MM.1S (cell line): ENCODE measurements around the gene ENTREP1.
A peak's percentile ranks its signal among the peaks of the same experiment; 100 is the strongest.

Experiments used
- DNase-seq: peaks from one replicate; pipeline ENCODE4 v3.0.0-alpha.2; 2015
- H2AFZ ChIP-seq: fragments of 300-600 bp; sonication (generic); 2 replicates; pipeline ENCODE4 v1.6.0; 2016; ENCODE audit warnings: antibody characterized with exemption, low read length
- H3F3A ChIP-seq: fragments of 300-600 bp; sonication (generic); 2 replicates; pipeline ENCODE4 v1.6.1; 2016; ENCODE audit warnings: mild to moderate bottlenecking, antibody characterized with exemption, low read length, moderate library complexity, mixed read lengths; ENCODE audit not compliant: insufficient read depth
- H3K27ac ChIP-seq: fragments of 300-600 bp; sonication (generic); 2 replicates; pipeline ENCODE4 v1.5.1; 2016; ENCODE audit warnings: mild to moderate bottlenecking, low read length
- H3K27me3 ChIP-seq: fragments of 300-600 bp; sonication (generic); replicated peaks from 2 replicates; pipeline ENCODE4 v1.6.0; 2016; ENCODE audit warnings: low read length; ENCODE audit not compliant: insufficient read depth
- H3K36me3 ChIP-seq: fragments of 300-600 bp; sonication (generic); replicated peaks from 2 replicates; pipeline ENCODE4 v1.6.1; 2016; ENCODE audit warnings: mild to moderate bottlenecking, low read length, mixed read lengths; ENCODE audit not compliant: insufficient read depth
- H3K4me1 ChIP-seq: fragments of 300-600 bp; sonication (generic); 2 replicates; pipeline ENCODE4 v1.6.1; 2016; ENCODE audit warnings: low read length, mixed read lengths
- H3K4me2 ChIP-seq: fragments of 300-600 bp; sonication (generic); 2 replicates; pipeline ENCODE4 v1.6.0; 2016; ENCODE audit warnings: low read depth, low read length
- H3K4me3 ChIP-seq: fragments of 300-600 bp; sonication (generic); 2 replicates; pipeline ENCODE4 v1.5.1; 2016; ENCODE audit warnings: low read length, mixed read lengths
- H3K79me2 ChIP-seq: fragments of 300-600 bp; sonication (generic); 2 replicates; pipeline ENCODE4 v1.6.1; 2016; ENCODE audit warnings: mixed run types, low read length, mixed read lengths
- H3K9ac ChIP-seq: fragments of 300-600 bp; sonication (generic); 2 replicates; pipeline ENCODE4 v1.6.1; 2016; ENCODE audit warnings: low read length, mixed read lengths
- H3K9me2 ChIP-seq: fragments of 300-600 bp; sonication (generic); replicated peaks from 2 replicates; pipeline ENCODE4 v1.6.1; 2016; ENCODE audit warnings: mild to moderate bottlenecking, low read length, mixed read lengths; ENCODE audit not compliant: insufficient read depth
- H3K9me3 ChIP-seq: fragments of 300-600 bp; sonication (generic); replicated peaks from 2 replicates; pipeline ENCODE4 v1.6.1; 2016; ENCODE audit warnings: mild to moderate bottlenecking, low read length, mixed read lengths; ENCODE audit not compliant: insufficient read depth
- H4K20me1 ChIP-seq: fragments of 300-600 bp; sonication (generic); 2 replicates; pipeline ENCODE4 v1.6.1; 2016; ENCODE audit warnings: mild to moderate bottlenecking, low read length, moderate library complexity, mixed read lengths; ENCODE audit not compliant: insufficient read depth
- EZH2 ChIP-seq: fragments of 300-600 bp; sonication (generic); optimal IDR thresholded peaks from 2 replicates; pipeline ENCODE3; 2017; ENCODE audit warnings: low read depth, mild to moderate bottlenecking, antibody characterized with exemption, low read length, mixed read lengths
- EZH2phosphoT487 ChIP-seq: fragments of 300-600 bp; sonication (generic); IDR thresholded peaks from 2 replicates; pipeline ENCODE4 v1.6.1; 2018; ENCODE audit warnings: antibody characterized with exemption, low read length
- TF ChIP-seq, protein P1 (sequence below): fragments of 300-600 bp; sonication (generic); IDR thresholded peaks from 2 replicates; pipeline ENCODE4 v1.5.1; 2016; ENCODE audit warnings: antibody characterized with exemption, low read length, mixed read lengths

The ENTREP1 gene

DNA sequence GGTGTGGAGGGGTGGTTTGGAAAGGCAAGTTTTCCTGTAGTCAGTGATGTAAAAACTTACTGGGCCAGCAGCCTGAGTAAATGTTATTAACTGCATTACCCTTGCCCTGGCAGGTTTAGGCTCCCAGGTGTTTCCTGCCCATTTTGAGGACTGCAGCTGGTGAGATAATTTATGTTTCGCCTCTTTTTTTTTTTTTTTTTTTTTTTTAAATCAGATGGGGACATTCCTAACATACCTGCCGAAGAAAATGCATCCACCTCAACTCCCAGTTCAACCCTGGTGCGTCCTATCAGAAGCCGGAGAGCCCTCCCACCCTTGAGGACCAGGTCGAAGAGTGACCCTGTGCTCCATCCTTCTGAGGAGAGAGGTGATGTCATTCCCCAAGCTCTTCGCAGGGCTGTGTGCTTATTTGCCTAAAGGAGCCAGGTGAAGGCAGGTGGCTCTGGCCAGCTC lies 60.6 kb downstream of the ENTREP1 start:
- TF ChIP-seq, protein P1, sequence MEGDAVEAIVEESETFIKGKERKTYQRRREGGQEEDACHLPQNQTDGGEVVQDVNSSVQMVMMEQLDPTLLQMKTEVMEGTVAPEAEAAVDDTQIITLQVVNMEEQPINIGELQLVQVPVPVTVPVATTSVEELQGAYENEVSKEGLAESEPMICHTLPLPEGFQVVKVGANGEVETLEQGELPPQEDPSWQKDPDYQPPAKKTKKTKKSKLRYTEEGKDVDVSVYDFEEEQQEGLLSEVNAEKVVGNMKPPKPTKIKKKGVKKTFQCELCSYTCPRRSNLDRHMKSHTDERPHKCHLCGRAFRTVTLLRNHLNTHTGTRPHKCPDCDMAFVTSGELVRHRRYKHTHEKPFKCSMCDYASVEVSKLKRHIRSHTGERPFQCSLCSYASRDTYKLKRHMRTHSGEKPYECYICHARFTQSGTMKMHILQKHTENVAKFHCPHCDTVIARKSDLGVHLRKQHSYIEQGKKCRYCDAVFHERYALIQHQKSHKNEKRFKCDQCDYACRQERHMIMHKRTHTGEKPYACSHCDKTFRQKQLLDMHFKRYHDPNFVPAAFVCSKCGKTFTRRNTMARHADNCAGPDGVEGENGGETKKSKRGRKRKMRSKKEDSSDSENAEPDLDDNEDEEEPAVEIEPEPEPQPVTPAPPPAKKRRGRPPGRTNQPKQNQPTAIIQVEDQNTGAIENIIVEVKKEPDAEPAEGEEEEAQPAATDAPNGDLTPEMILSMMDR = no peak
- no peak for TF ChIP-seq EZH2phosphoT487
- TF ChIP-seq EZH2 = no peak
- Histone ChIP-seq H3K27me3 (no peaks in the 10 kb centered on the region), H3K9me3 (no peaks in the 10 kb centered on the region), H4K20me1 (no peaks in the 10 kb centered on the region), H3K36me3 (no peaks in the 10 kb centered on the region), H3K79me2 (no peaks in the 10 kb centered on the region), H3K4me2 (peak overlapping the region; percentile 44), H3K27ac (peak overlapping the region; percentile 72; the same call in 1 of the 2 replicates), H3F3A (peaks cover 11% of the 10 kb centered on the region; the same call in 1 of the 2 replicates), H3K4me3 (no peak overlapping the region), H3K9ac (peak overlapping the region; percentile 5; the same call in 1 of the 2 replicates), H3K4me1 (peaks cover 26% of the 10 kb centered on the region), H2AFZ (0 out of 2 replicates have a peak overlapping the region, but pooled peaks have one; percentile 46), H3K9me2 (no peaks in the 10 kb centered on the region)
- peak; percentile 85 for DNase-seq

DNA sequence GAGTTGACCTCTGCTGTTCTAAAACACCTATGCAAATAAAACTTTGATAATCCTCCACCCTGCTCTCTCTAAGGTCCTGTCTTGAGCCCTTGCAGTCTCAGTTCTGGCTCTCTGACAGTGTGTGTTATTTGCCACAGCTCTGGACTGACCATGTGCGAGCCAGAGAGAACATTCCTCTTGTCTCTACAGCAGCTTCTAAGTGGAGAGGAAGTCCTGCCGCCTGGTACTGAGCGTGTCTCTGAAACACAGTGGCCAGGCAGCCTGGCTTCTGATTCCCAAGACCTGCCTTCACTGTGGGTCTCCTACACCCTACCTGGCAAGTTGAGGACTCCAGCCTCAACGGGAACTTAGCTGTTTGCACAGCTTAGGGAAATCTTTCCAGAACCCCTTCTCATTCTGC lies 61.6 kb downstream of the ENTREP1 start:
- Histone ChIP-seq H3K9me3 (no peaks in the 10 kb centered on the region), H3K79me2 (no peaks in the 10 kb centered on the region), H3K27me3 (no peaks in the 10 kb centered on the region), H3K9me2 (no peaks in the 10 kb centered on the region), H3K36me3 (no peaks in the 10 kb centered on the region), H3K9ac (no peak overlapping the region), H3F3A (peaks cover 11% of the 10 kb centered on the region; the same call in 1 of the 2 replicates), H2AFZ (no peak overlapping the region), H4K20me1 (no peaks in the 10 kb centered on the region), H3K27ac (no peak overlapping the region), H3K4me2 (no peak overlapping the region), H3K4me3 (no peak overlapping the region), H3K4me1 (peaks cover 26% of the 10 kb centered on the region)
- no peak for DNase-seq
- TF ChIP-seq, protein P1 = no peak
- TF ChIP-seq EZH2phosphoT487 = no peak
- TF ChIP-seq EZH2 = no peak

DNA sequence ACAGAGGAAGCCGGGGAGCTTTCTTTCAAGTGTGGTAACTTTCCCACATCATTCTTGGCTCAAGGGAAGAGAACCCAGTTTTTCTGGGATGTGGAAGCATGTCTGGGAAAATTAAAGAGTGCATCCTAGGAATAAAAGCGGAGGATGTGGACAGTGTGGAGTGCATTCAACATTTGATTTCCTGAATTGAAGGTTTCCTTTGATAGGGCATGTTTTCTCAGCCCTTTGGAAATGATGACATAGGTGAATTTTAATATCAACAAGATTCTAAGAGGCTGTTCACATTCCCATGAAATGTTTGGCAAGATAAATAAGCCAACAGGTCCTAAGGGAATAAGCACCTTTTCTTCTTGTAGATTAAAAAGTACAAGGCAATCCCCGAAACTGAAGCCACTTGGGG lies 63.6 kb downstream of the ENTREP1 start:
- no peak overlapping the region for H3K27ac ChIP-seq
- no peak overlapping the region for H3K9ac ChIP-seq
- no peaks in the 10 kb centered on the region for H3K9me3 ChIP-seq
- no peaks in the 10 kb centered on the region for H4K20me1 ChIP-seq
- H3K36me3 ChIP-seq = no peaks in the 10 kb centered on the region
- no peaks in the 10 kb centered on the region for H3K27me3 ChIP-seq
- DNase-seq = no peak
- H3F3A ChIP-seq = peaks cover 11% of the 10 kb centered on the region; the same call in 1 of the 2 replicates
- no peak overlapping the region for H3K4me2 ChIP-seq
- no peak overlapping the region for H3K4me3 ChIP-seq
- H3K4me1 ChIP-seq = peaks cover 26% of the 10 kb centered on the region
- no peaks in the 10 kb centered on the region for H3K79me2 ChIP-seq
- TF ChIP-seq EZH2phosphoT487 (no peak), EZH2 (no peak)
- TF ChIP-seq, protein P1 = no peak
- H3K9me2 ChIP-seq = no peaks in the 10 kb centered on the region
- no peak overlapping the region for H2AFZ ChIP-seq
